Stimulated activated naive CD8-positive, alpha-beta T cell treated with anti-CD3 and anti-CD28 coated beads, Interleukin-15, amount 100 ng/mL, for 72 hours (primary cell): ENCODE measurements around the gene CYBA.
A peak's percentile ranks its signal among the peaks of the same experiment; 100 is the strongest.
"Not testable (repeated sequence)": the region's sequence is repeated elsewhere in the genome, so short reads cannot be mapped to it uniquely, and the experiment has no call there.

Source experiments
- ATAC-seq: fragments of 150-1000 bp; cut with Tn5 transposase; 2 replicates; pipeline ENCODE4 v1.10.0; 2021; ENCODE audit warnings: mild to moderate bottlenecking, moderate library complexity
- DNase-seq, 2 donors: peaks; one replicate each; pipeline ENCODE4 v3.0.0; 2021 to 2022
- H3K27ac Mint-ChIP-seq, 2 donors: one replicate each; pipeline ENCODE4 v1.8.0; 2022; ENCODE audit warnings: mild to moderate bottlenecking in 2 of 2, mixed read lengths in 2 of 2, moderate library complexity in 2 of 2
- H3K27me3 Mint-ChIP-seq: one replicate; pipeline ENCODE4 v1.8.0; 2022; ENCODE audit warnings: mixed read lengths
- H3K4me1 Mint-ChIP-seq: one replicate; pipeline ENCODE4 v1.8.0; 2022; ENCODE audit warnings: mild to moderate bottlenecking, mixed read lengths
- H3K4me3 Mint-ChIP-seq, 2 donors: one replicate each; pipeline ENCODE4 v1.8.0; 2022; ENCODE audit warnings: mild to moderate bottlenecking in 2 of 2, mixed read lengths in 2 of 2, moderate library complexity in 1 of 2
- H3K9me3 Mint-ChIP-seq, 2 donors: one replicate each; pipeline ENCODE4 v1.8.0; 2022; ENCODE audit warnings: mixed read lengths in 2 of 2

The CYBA gene

GRCh38 chr16:88622125-88622524, 28.7 kb downstream of the CYBA start:
- Mint-ChIP-seq H3K27ac (peak overlapping the region in 1 of 2 donors; percentile 90), H3K4me3 (no peak overlapping the region), H3K27me3 (no peaks in the 10 kb centered on the region), H3K9me3 (no peaks in the 10 kb centered on the region), H3K4me1 (peaks cover 55% of the 10 kb centered on the region)
- DNase-seq (no peak), ATAC-seq (no peak)

- peak overlapping the region; percentile 62 to 64 for H3K4me3 Mint-ChIP-seq
- ATAC-seq (peak; percentile 94), DNase-seq (peak; percentile 47 to 73)
- H3K4me1 Mint-ChIP-seq = peaks cover 65% of the 10 kb centered on the region
- no peaks in the 10 kb centered on the region for H3K9me3 Mint-ChIP-seq
- peak overlapping the region; percentile 87 to 97 for H3K27ac Mint-ChIP-seq
- no peaks in the 10 kb centered on the region for H3K27me3 Mint-ChIP-seq
These were observed 30.7 kb downstream of the CYBA start for GRCh38 chr16:88619859-88620815.

GRCh38 chr16:88618956-88619667, 31.7 kb downstream of the CYBA start:
- Mint-ChIP-seq H3K27me3 (no peaks in the 10 kb centered on the region), H3K4me1 (peaks cover 62% of the 10 kb centered on the region), H3K9me3 (no peaks in the 10 kb centered on the region), H3K4me3 (peak overlapping the region in 1 of 2 donors; percentile 64), H3K27ac (peak overlapping the region; percentile 67 to 97)
- ATAC-seq (no peak), DNase-seq (no peak)

- Mint-ChIP-seq H3K27ac (peak overlapping the region; percentile 14 to 83), H3K27me3 (no peaks in the 10 kb centered on the region), H3K9me3 (no peaks in the 10 kb centered on the region), H3K4me1 (peaks cover 58% of the 10 kb centered on the region), H3K4me3 (no peak overlapping the region)
- DNase-seq (no peak), ATAC-seq (no peak)
These were observed 32.5 kb downstream of the CYBA start for GRCh38 chr16:88618182-88618955.

GRCh38 chr16:88617268-88618031, 33.4 kb downstream of the CYBA start:
- Mint-ChIP-seq H3K4me3 (no peak overlapping the region), H3K9me3 (no peaks in the 10 kb centered on the region), H3K27ac (peak overlapping the region; percentile 14 to 95), H3K27me3 (no peaks in the 10 kb centered on the region), H3K4me1 (peaks cover 54% of the 10 kb centered on the region)
- DNase-seq = no peak
- ATAC-seq = no peak

- DNase-seq (no peak), ATAC-seq (no peak)
- Mint-ChIP-seq H3K4me3 (no peak overlapping the region), H3K27ac (peak overlapping the region in 1 of 2 donors; percentile 63), H3K9me3 (no peaks in the 10 kb centered on the region), H3K27me3 (no peaks in the 10 kb centered on the region), H3K4me1 (peaks cover 54% of the 10 kb centered on the region)
These were observed 34.1 kb downstream of the CYBA start for GRCh38 chr16:88616736-88617135.

GRCh38 chr16:88616320-88616719, 34.5 kb downstream of the CYBA start:
- Mint-ChIP-seq H3K27me3 (no peaks in the 10 kb centered on the region), H3K9me3 (no peaks in the 10 kb centered on the region), H3K4me3 (no peak overlapping the region), H3K27ac (peak overlapping the region in 1 of 2 donors; percentile 63), H3K4me1 (peaks cover 54% of the 10 kb centered on the region)
- DNase-seq (no peak), ATAC-seq (no peak)

GRCh38 chr16:88614818-88615580, 35.9 kb downstream of the CYBA start:
- H3K27ac Mint-ChIP-seq = peak overlapping the region in 1 of 2 donors; percentile 6
- H3K4me3 Mint-ChIP-seq = no peak overlapping the region
- DNase-seq = no peak
- no peaks in the 10 kb centered on the region for H3K9me3 Mint-ChIP-seq
- no peak for ATAC-seq
- H3K27me3 Mint-ChIP-seq = no peaks in the 10 kb centered on the region
- peaks cover 49% of the 10 kb centered on the region for H3K4me1 Mint-ChIP-seq

- no peaks in the 10 kb centered on the region for H3K9me3 Mint-ChIP-seq
- no peak for DNase-seq
- H3K4me1 Mint-ChIP-seq = peaks cover 41% of the 10 kb centered on the region
- H3K27me3 Mint-ChIP-seq = no peaks in the 10 kb centered on the region
- ATAC-seq = no peak
- no peak overlapping the region for H3K4me3 Mint-ChIP-seq
- H3K27ac Mint-ChIP-seq = peak overlapping the region in 1 of 2 donors; percentile 6
These were observed 36.7 kb downstream of the CYBA start for GRCh38 chr16:88613911-88614817.

GRCh38 chr16:88613293-88613692, 37.6 kb downstream of the CYBA start:
- Mint-ChIP-seq H3K4me3 (no peak overlapping the region), H3K27ac (no peak overlapping the region), H3K27me3 (no peaks in the 10 kb centered on the region), H3K4me1 (peaks cover 32% of the 10 kb centered on the region), H3K9me3 (no peaks in the 10 kb centered on the region)
- DNase-seq (no peak), ATAC-seq (no peak)

GRCh38 chr16:88610909-88611812, 39.7 kb downstream of the CYBA start:
- H3K4me3 Mint-ChIP-seq = no peak overlapping the region
- peaks cover 11% of the 10 kb centered on the region for H3K4me1 Mint-ChIP-seq
- no peaks in the 10 kb centered on the region for H3K9me3 Mint-ChIP-seq
- DNase-seq = no peak
- no peak for ATAC-seq
- peak overlapping the region in 1 of 2 donors; percentile 61 for H3K27ac Mint-ChIP-seq
- no peaks in the 10 kb centered on the region for H3K27me3 Mint-ChIP-seq

GRCh38 chr16:88610080-88610479, 40.8 kb downstream of the CYBA start:
- no peak for ATAC-seq
- DNase-seq = no peak
- Mint-ChIP-seq H3K27me3 (no peaks in the 10 kb centered on the region), H3K4me3 (no peak overlapping the region), H3K27ac (peak overlapping the region in 1 of 2 donors; percentile 52), H3K4me1 (peaks cover 6% of the 10 kb centered on the region), H3K9me3 (no peaks in the 10 kb centered on the region)

- not testable (repeated sequence) for H3K27me3 Mint-ChIP-seq, H3K4me1 Mint-ChIP-seq, DNase-seq, H3K9me3 Mint-ChIP-seq, ATAC-seq, H3K27ac Mint-ChIP-seq, H3K4me3 Mint-ChIP-seq
These were observed 41.4 kb downstream of the CYBA start for GRCh38 chr16:88609426-88609825.
